Stimulated activated CD4-positive, alpha-beta T cell treated with anti-CD3 and anti-CD28 coated beads, Interleukin-15, amount 100 ng/mL, for 1 hour (primary cell): Measurements from ENCODE around the gene CRYL1.

ENCODE experiments used
- DNase-seq, 2 donors: peaks; one replicate each; pipeline ENCODE4 v3.0.0-alpha.2; 2020; ENCODE audit warnings: low read depth in 1 of 2, low spot score in 1 of 2

CRYL1 gene

DNA sequence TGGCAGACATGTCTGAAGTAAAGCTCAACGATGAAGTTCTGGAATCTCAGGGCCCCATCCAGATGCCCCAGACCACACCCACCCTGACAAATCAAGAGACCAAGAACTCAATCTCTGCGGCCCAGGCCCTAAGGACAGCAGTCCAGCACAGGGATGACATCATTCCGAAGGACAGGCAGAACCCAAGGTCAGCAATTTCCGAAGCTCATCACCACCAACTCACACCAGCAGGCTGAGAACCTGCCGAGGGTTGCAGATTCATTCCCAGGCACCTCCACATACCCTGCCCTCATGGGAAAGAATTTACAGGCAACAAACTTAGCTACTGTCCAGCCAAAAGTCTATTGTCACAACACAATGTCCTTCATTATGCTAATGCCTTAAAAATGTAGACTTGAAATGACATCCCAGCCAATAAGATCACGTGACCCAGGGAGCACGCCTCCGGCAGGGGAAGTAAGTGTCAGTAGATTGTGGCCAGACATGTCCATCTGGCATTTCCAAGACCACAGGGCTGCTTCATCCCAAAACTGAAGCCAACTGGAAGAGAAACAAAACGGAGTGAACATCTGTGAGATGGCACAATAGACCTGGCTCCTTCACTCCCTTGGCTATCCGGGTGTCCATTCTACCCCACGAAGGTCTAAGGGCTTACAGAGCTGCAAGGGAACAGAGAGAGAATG lies 98.8 kb downstream of the CRYL1 start:
- DNase-seq: no peak

DNA sequence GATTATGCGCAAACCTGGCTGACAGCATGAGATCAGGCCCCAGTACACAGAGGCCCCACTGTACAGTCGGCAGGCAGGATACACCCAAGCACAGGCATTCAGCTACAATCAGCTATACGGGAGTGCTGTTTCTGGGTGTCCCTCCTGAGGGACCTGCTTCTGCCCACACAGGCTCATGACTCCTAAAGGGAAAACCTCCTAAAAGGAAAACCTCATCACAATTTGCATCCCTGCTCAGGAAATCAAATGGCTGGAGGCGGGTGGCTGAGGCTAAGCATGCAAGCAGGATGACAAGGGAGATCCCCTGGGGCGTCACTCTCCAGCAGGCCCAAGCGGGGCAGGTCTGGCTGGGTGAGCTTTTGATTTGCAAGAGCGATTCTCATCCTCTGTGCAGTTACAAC lies 99.8 kb downstream of the CRYL1 start:
- DNase-seq: no peak

DNA sequence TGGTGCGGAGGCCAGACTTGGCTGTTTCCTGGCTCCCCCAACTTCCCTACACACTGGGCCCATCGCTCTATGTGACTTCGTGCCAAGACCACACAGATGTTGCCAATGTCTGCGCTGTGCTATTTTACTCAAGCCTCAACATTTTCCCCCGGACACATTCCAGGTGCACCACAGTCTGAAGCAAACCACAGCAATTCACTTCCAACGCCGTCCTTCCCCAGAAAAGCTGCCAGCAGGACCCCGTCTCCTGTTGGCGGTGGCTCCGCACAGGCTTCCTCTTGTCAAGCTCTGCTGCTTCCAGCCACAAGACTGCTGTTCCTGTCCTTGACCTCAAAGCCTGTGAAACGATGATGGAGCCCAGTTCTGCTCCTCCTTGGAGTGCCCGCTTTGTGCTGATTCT lies 100.7 kb downstream of the CRYL1 start:
- DNase-seq: no peak

DNA sequence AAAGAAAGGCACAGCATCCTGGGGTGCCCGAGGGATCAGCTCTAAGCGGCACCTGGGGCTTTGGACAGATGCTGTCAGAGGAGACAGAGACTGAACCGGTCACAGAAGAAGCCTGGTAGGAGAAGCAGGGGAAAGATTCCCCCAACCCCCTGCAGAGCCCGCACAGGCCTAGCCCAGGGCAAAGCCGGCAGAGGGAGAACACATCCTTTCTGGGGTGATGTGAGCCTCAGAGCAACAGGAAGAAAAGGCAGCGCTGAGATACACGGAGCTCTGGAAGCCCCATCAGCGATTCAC lies 101.2 kb downstream of the CRYL1 start:
- DNase-seq: no peak

DNA sequence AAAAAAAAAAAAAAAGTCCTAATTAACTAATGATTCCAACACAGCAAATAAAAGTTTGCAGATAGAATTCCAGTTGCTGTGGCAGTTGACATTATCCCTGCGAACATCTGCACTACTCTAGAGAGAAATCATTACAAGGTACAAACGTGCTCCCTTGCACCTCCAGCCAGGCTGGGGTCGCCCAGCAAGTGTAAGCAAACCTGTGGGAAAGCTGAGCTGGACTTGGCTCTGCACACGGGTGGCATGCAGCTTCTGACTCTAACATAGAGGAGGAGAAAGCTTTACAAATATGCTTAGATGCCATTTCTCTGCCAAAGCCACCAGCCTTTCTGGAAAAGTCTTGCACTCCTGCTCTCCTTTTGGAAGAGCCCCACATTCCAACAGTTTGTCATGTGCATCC lies 103.3 kb downstream of the CRYL1 start:
- DNase-seq: no peak

DNA sequence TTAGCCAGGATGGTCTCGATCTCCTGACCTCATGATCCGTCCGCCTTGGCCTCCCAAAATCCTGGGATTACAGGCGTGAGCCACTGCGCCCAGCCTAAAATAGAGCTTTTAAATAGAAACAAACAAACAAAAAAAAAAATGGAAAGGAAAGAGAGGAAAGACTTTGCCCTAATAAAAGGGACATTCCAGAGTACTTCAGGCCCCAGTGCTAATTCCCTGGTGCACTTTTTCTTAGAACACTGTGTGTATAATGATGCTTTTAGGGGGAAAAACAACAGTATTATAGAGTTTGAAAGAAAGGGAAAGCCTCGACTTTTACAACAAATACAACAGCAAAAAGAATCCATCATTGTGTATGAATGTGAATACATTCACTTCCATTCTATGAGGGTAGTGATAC lies 104.7 kb downstream of the CRYL1 start:
- DNase-seq: no peak

DNA sequence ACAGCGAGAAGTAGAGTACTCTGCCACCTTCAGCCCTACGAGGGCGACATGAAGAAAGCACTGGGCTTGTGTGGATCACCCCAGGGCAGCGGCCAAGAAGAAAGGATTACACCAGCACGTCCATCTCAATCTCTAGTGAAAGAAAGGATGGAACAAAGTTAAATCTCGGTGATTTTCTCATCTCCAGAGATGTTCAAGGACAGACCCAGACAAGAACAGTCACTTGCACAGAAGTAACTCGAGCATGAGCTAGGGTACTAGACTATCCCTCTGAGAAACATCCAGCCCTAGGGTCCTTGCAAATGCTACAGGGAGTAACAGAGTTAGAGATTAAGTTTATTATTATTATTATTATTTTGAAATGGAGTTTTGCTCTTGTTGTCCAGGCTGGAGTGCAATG lies 106.7 kb downstream of the CRYL1 start:
- no peak for DNase-seq

DNA sequence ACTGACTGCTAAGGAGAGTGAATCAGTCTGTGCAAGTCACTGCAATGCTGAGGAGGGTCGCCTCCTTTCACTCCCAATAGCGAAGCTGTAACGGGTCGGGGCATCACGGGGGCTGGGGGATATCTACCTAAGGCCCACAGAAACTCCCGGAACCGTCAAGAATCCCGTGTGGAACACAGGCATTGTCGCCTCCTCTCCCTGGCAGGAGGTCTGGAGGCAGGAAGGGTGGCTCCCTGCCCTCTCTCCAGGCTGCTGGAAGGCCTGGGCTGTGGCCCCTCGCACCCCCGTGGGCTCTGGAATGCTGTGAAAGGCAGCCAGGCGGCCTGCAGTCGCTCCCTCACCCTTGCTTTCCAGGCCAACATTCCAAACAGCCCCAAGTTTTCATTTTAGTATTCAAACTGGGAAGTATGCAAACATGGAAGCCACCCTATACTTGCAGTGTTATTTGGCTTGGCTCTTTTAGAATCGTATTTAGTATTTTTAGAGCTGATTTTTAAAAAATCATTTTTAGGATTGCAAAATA lies 109.4 kb downstream of the CRYL1 start:
- no peak for DNase-seq

DNA sequence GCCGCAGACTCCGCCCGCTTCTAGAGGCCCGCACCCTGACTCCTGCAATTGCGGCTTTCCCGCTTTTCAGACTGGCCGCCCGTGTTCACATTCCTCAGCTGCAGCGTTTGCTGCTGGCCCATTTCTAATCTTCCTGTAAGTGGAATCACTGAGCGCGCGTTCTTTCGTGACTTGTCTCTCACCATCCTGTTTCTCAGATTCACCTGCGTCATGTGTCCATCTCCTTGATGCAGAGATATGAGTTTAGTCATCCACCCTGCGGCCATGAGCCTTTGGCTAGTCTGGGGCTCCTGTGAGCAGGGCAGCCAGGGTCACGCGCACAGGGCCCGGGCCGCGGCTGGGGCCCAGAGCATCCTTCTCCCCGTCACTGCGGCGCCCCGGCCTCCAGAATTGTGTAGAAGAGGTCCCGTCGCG lies 110.0 kb downstream of the CRYL1 start:
- no peak for DNase-seq

DNA sequence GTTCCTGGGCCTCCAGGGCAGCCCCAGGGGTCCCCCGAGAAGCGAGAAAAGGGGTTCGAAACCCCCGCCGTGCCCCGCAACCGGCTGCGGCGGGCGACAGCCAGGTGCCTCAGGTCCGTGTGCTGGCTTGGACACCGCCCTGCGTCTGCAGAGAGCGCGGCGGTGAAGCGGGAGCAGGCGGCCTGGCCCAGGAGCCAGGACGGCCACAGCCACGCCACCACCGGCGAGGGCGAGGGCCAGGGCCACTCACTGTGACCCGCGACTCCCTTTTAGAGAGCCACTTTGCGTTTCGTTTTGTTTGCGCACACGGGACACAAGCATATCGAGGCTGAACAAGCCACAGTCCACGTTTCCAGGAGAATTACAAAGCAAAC lies 110.4 kb downstream of the CRYL1 start:
- no peak for DNase-seq

DNA sequence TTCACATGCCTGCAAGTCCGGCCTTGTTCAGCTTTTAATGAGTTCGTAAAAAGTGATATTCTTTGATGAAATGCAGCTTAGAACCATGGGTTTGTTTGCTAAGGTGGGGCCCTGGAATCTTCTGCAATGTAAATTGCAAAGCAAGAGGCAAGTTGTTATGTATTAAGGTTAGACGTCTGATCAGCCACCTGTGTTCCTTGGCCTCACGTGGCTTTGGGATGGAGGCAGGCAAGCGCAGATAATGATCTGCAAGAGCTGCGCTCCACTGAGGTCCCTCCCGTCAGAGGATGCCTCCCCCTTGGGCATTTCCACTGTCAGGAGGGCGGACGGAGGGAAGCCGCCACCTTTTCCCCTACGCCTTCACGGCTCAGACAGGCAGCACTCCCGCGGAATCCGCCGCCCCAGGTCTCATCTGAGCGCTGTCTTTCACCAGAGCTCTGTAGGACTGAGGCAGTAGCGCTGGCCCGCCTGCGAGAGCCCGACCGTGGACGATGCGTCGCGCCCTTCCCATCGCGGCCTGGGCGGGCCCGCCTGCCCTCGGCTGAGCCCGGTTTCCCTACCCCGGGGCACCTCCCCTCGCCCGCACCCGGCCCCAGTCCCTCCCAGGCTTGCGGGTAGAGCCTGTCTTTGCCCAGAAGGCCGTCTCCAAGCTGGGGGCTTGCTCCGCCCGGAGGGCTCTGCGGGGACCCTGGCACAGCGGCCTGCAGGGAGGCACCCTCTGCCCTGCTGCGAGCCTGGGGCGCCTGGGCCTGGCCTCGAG lies 110.9 kb downstream of the CRYL1 start:
- DNase-seq: no peak

DNA sequence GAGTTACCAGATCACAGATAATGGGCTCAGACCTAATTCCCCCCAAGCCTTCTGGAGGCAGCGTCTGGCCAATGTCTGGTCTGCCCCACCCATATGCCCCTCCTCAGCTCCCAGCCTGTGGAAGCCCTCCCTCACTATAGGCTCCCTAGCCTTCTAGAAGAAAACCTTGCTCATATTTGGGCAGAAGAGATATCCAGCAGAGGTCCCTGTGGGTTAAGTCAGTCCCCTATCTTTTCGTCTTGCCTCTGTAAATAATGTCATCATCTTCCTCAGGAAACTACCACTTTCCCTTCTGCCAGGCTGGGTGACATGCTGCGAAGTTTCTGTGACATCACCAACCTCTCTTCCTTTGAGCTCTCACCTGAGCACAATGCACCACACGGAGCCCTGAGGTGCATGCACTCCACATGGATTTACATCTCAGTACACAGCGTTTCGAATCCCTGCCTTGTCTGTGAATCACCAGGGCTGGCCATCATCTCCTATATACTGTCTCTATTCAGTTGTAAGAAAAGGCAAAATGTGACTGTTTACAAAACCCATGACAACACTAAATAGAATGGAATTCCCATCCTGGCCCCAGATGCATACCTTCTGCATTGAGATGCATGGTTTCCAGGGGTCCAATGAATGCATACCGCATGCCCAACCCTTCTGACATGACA lies 112.8 kb downstream of the CRYL1 start:
- DNase-seq: no peak

DNA sequence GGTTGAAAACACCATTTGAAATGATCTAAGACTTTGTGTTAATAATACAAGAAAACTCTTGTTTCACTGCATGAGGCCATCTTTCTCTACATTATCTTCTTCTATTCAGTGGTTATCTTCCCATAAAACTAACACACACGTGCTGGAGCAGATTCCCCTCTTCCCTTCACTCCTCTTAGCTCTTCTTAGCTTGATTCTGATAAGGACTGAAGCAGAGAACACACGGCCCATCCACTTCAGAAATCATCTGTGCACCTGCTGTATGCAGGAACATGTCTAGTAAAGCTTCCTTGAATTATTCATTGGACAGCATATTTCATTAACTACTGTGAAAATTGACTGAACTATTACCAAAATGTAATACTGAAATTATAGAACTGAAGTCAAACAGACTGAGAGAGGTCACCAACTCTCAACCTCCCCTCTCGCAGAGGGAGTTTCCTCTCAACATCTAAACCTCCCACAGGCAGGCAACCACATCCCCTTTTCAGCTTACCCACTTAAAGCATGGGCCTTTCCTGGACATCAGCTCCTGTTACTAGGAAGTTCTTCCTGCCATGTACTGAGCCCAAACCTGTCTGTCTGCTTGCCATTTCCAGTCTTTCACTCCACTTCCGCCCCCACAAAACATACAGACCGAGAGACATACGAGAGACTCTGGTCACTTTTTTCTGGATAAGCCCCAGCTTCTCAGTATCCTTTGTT lies 113.9 kb downstream of the CRYL1 start:
- DNase-seq: no peak

DNA sequence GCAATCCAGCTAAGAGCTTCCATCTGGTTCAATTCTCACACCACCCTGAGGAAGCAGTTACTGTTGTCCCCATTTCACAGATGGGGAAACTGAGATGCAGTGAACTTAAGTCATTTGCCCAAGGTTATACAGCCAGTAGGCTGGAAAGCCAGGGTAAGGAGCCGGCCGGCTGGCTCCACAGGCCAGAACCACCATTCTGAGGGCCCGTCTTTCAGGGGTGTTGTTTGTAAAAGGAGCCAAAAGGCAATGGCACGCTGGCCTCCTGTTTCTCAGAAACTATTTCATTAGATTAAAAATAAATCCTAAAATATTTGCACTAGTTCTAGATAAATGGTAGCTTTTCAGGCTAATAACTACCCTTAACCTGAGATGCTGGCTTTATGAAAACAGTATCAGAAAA lies 114.9 kb downstream of the CRYL1 start:
- DNase-seq: no peak

DNA sequence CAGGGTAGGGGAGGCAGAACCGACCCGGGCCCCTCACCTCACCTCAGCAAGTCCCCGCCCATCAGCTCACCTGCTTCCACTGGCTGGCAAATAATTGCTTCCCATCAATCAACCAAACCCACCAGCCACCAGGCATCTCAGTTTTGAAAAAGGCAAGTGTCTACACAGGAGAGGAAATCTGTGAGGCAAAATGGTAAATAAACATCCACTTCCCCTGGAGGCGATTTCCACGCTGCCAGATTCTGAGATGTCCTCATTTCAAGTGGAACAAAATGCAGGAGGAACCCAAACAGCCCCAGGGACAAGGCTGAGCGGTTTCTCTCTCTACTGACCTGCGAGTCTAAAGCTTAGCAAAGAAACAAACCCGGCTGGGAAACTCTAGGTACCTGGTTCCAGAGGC lies 117.5 kb downstream of the CRYL1 start:
- no peak for DNase-seq

DNA sequence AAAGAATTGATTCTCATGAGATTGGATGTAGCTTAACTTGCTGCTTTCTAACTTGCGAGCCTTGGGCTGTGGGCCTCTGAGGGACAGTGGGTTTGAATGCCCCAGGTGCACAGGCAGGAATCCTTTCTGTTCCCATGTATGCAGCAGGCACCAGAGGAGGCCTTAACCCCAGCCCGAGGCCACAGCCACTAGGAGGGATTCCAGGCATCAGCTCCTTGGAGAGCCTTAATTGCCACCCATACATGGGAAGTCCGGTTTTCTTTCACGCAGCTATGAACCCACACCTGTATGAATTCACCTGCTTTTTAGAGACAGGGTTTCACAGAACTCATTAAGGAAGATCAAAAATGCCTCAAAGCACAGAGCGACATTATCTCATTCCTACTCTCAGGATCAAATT lies 117.9 kb downstream of the CRYL1 start:
- no peak for DNase-seq

DNA sequence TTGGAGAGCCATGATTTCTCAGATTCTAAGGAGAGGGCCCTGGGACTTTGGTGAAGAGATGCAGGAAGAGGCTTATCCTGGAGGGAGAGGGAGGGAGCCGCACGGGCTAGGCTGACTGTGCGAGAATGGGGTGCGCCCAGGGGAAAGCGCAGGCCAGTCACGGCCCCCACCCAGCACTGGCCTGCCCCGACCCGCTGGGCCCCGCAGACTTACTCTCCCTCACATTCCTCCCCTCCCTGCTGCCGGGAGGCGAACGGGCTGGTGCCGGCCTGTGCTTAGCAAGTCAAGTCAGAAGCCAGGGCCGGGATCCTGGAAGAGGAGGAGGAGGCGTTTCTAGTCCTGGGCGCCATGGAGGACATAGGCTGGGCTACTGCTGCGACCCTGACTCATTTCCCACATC lies 120.0 kb downstream of the CRYL1 start:
- no peak for DNase-seq

DNA sequence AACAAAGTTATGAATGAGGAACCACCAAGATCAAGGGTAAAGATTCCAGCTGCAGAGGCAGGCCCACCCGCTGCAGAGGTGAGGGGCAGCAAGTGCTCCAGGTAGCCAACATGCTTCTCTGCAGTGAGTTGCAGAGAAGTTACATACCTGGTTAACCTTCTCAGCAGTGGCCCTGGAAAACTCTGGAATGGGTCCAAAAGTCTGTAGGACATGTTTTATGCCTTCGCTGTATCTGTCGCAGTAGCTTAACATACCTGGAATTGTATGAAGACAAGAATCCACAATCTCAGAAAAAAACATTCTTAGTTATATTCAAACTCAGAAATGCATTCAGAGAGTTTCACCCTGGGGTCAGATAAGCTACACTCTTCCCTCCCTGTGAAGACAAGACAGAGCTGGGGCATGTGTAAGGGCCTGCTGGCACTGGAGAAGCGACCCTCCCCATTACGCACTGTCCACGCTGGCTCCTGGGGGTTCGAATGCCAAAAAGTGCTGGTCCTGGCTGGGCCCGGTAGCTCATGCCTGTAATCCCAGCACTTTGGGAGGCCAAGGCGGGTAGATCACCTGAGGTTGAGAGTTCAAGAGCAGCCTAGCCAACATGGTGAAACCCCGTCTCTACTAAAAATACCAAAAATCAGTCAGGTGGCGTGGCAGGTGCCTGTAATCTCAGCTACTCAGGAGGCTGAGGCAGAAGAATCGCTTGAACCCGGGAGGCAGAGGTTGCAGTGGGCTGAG lies 121.0 kb downstream of the CRYL1 start:
- no peak for DNase-seq

DNA sequence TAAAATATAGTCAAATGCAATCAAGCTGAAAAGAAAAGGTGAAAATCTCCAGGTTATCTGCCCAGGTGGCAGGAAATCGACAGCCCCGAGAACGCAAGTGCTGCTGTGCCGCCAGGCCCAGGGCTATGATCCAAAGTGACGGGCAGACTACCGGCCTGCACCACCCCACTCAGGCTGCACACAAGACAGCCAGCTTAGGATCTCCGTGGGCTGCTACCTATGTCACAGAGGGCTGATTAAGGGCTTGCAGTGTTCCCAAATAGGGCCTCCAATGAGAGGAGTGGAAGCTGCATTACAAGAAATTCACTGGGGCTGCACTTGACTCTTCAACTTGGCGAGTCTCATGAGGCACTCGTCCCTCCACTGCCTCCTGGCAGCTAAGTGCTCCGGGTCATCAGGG lies 121.8 kb downstream of the CRYL1 start:
- no peak for DNase-seq

DNA sequence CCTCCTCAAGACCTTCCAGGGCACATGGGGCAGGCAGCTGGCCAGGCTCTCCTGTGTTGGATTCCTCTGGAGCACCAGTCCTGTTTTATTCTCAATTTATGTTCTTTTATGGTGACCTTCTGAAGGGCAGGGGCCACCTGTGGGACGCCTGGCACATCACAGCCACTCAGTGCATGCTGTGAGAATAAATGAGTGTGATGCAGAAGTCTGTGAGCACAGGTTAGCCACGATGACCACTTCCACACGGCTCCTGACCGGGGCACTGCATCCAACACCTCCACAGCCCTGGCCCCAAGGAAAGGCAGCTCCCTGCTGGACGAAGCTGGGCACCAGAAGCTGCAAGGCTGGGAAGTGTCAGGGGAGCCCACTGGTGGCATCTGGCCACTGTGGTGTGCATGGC lies 122.8 kb downstream of the CRYL1 start:
- no peak for DNase-seq
